Inferior parietal cortex (tissue), 1 donor: ENCODE data around the gene FGR.
"Not testable (repeated sequence)": the region's sequence is repeated elsewhere in the genome, so short reads cannot be mapped to it uniquely, and the experiment has no call there.

Experiments
- DNase-seq: peaks from one replicate; pipeline ENCODE4 v3.0.0-alpha.2; 2016; ENCODE audit errors: extremely low spot score

Gene FGR

GRCh38 chr1:27634985-27635367 lies at the start of gene FGR:
TSS of gene FGR (minus strand) at chr1:27635185. CDS start at chr1:27623916, 11,269 bp downstream.
- no peak for DNase-seq

GRCh38 chr1:27684176-27684575 lies 49.2 kb upstream of the FGR start:
- DNase-seq, result no peak

- no peak for DNase-seq
These were observed 47.5 kb upstream of the FGR start for GRCh38 chr1:27682351-27682944.

GRCh38 chr1:27681580-27681979 lies 46.6 kb upstream of the FGR start:
- not testable (repeated sequence) for DNase-seq

- DNase-seq, result not testable (repeated sequence)
These were observed 45.3 kb upstream of the FGR start for GRCh38 chr1:27680225-27680791.

- DNase-seq, result no peak
These were observed 43.8 kb upstream of the FGR start for GRCh38 chr1:27678747-27679146.

- DNase-seq, result no peak
These were observed 41.4 kb upstream of the FGR start for GRCh38 chr1:27676410-27676809.

- no peak for DNase-seq
These were observed 37.7 kb upstream of the FGR start for GRCh38 chr1:27672750-27673112.

GRCh38 chr1:27671964-27672749 lies 37.2 kb upstream of the FGR start, which contains the start of gene IFI6:
TSS of gene IFI6 (minus strand) at chr1:27672192. CDS start at chr1:27669314, 2,878 bp downstream.
- DNase-seq, result peak; percentile 97

- no peak for DNase-seq
These were observed 34.9 kb upstream of the FGR start for GRCh38 chr1:27669876-27670275.

GRCh38 chr1:27668808-27669723 lies 34.1 kb upstream of the FGR start:
- DNase-seq, result peak; percentile 68

- no peak for DNase-seq
These were observed 33.3 kb upstream of the FGR start for GRCh38 chr1:27668121-27668807.

- no peak for DNase-seq
These were observed 31.8 kb upstream of the FGR start for GRCh38 chr1:27666791-27667254.

- no peak for DNase-seq
These were observed 31.3 kb upstream of the FGR start for GRCh38 chr1:27666294-27666693.

- no peak for DNase-seq
These were observed 30.1 kb upstream of the FGR start for GRCh38 chr1:27665016-27665651.

- no peak for DNase-seq
These were observed 29.3 kb upstream of the FGR start for GRCh38 chr1:27664291-27664690.

GRCh38 chr1:27662707-27663393 lies 27.9 kb upstream of the FGR start:
- peak; percentile 98 for DNase-seq

GRCh38 chr1:27662261-27662660 lies 27.3 kb upstream of the FGR start:
- DNase-seq, result no peak

- no peak for DNase-seq
These were observed 26.6 kb upstream of the FGR start for GRCh38 chr1:27661412-27662075.
